HG03520 (cell line): ENCODE data around the gene WNT16.
A peak's percentile ranks its signal among the peaks of the same experiment; 100 is the strongest.

Experiments
- ATAC-seq: cut with Tn5 transposase; IDR thresholded peaks from one replicate; pipeline ENCODE4 v1.9.1; 2021; ENCODE audit warnings: mild to moderate bottlenecking, moderate library complexity; ENCODE audit not compliant: unreplicated experiment

The WNT16 gene

DNA sequence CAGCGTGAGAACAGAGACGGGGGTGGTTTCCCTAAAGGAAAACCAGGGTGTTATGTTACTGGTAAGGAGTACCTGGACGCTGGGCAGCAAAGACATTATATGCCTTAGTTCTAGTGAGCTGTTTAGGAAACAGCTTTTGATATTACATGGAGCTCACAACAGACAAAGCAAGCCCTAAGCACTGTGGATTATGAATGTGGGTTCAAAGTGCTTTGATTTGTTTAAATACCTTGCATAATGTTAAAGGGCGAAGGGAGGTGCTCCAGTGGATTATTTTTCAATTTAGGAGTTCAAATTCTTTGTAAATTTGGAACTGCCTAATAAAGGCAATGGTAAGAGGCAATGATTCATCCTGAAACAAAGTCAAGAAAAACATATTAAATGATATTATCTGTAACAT, 13.8 kb downstream of the WNT16 start:
- no peak for ATAC-seq

DNA sequence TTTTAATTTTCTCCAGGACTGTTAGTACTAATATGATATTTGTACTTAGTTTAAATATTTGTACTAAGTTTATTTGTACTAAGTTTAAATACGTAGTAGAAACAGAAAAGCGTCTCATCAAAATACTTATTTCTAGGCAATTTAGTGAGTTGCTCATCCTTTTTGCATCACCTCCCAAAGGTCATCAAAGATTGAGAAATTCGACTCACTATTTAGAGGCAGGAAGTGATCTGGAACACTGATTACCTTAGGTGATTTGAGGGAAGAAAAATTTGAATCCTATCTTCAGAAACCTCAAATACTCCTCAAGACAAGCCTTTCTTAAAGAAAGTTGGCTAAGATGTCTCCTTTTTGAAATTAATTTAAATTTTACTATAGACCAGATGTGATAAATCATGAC, 14.5 kb downstream of the WNT16 start:
- no peak for ATAC-seq

DNA sequence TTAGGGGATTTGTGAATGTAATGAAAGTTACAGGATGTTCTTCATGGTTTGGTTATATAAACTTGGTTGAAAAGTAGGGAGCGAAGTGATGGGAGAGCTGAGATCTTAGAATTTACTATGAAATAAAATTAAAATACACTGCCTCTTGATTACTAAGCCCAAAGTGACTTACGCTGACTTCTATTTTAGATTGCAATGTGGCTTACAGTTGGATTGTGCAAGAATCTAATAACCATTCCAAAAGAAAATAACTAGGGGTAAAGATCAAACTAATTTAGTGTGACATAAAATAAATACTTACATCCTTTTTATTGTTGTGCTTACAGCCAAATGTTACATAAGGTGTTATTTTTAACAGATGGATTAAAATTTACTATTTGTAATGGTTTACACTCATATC, 15.3 kb downstream of the WNT16 start:
- ATAC-seq: no peak

DNA sequence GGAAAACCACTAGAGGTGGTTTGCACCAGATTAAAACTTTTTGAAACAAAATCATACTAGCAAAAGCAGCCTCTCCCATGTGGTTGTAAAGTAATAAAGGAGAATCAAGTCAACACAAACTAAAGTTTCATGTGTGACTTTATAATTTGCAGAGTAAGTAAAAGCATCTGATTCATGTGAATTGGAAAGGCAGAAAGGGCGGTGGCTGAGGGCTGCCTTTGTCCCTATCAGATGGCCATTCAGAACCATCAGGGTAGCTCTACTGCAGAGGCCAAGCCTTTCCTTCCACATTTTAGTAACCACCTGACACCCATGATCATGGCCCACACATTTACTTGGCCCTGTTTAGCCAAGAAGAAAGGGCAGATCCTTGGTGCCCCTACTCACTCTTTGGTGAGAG, 15.7 kb downstream of the WNT16 start:
- no peak for ATAC-seq

DNA sequence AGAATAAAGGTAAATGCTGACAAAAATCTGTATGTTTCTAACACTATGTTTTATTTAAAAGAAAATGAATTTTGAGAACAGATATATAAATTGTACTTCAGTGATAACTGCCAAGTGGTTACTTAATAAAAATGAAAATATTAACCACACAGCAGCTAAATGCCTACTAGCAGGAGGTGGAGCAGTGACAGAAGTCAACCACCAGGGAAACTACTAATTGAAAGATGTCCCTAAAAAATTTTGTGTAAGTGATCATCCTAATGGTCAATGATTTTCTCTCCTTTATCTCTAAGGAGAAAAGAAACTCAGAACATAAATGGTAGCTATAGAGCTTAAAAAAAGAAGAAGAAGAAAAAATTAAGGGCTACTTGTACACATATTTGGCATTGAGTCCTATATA, 22.9 kb downstream of the WNT16 start:
- ATAC-seq: no peak

DNA sequence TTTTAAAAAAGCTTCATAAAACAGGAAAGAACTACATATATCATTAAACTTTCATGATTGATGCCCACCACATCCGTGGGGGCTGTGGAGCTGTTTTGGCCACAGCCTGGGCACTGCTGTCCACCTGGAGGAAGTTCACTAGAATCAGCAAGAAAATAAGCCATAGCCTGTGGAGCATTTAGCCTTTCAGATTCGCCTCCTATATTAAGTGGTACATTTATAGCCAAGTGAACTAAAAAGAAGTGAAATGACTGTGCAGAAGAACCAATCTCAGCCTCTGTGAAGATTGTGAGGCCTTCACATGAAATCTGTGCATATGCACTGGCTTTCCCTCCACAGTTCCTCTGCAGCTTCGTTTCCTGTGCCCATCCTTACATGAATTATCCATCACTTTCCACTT, 23.5 kb downstream of the WNT16 start:
- ATAC-seq: no peak

DNA sequence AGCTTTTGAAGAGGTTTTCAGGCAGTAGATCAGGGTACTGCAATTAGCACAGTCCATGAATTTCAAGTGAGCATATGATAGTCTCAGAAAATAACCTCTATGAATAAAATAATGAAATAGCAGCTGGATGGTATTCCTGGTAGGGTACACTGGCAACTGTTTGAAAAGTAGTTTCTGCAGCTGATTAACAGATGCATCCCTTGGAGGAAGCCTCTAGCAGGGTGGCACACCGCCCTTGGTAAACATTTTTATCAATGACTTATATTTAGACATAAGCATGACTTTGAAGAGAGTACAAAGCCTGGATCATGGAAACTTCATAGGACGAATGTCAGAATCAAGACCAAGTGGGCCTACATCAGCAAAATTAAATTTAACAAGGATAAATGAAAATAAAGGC, 26.8 kb downstream of the WNT16 start:
- ATAC-seq: no peak

DNA sequence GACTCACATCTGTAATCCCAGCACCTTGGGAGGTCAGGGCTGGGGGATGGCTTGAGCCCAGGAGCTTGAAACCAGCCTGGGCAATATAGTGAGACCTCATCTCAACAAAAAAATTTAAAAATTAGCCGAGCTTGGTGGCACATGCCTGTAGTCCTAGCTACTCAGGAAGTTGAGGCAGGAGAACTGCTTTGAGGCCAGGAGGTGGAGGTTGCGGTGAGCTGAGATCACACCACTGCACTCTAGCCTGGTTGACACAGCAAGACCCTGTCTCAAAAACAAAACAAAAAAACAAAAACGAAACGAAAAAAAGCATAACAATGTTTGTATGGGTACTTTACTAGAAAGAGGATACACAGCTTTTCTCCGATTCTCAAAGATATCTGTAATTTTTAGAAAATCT, 31.8 kb downstream of the WNT16 start:
- no peak for ATAC-seq

DNA sequence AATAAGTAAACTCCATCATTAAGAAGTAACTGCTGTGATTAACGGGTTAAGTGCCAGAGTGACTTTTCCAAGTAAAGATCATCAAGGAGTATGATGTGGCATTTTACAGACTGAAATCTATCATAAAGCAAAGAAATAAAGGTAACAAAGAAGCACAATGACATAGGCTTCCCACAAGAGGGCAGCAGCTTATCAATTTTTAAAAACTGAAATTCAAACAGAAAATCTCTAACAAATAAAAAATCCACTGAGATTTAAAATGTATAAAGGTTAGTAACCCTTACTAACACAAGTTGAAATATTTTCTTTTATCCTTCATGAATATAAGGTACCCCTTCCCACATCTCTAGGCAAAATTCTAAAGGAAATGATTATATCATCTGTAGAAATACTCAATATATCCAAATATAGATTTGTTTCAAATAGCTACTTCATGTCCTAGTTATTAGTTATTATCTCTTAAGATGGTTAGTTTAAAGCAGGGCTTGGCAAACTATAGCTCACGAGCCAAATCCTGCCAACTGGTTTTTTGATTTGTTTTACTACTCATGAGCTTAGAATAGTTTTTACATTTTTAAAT, 38.1 kb downstream of the WNT16 start:
- no peak for ATAC-seq

DNA sequence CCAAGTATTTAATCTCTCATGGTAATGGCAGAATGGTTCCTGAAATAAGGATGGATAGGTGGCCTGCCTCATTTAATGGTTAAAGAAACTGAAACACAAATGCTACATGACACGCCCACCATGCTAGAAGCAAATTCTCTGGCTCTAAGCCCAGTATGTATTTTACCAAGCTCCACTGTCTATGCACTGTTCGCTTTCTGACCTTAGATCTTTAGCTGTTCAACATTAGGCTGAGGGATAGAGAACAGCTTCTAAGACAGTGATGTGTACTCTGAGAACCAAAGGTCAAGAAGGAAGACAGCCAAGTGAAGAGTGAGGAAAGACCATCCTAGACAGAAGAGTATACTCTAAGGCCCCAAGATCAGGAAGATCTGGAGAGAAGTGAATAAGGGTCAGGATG, 40.7 kb downstream of the WNT16 start:
- ATAC-seq: no peak

DNA sequence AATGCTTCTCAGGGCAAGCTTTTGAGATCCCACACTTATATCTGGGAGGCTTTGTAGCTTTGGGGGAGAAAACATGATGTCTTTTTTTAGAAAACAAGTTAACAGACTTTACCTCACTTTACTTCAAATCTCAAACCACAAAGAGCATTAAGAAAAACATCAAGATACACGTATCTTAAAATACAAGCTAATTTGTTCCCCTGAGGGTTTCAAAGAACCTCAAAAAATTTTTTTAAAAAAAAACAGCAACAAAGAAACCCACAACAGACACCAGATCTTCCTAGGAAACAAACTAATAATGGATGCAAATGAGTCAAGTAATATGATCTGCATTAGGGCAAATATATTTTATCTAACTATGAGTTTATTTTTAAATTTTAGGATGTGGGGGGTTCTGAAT, 42.6 kb downstream of the WNT16 start:
- no peak for ATAC-seq

DNA sequence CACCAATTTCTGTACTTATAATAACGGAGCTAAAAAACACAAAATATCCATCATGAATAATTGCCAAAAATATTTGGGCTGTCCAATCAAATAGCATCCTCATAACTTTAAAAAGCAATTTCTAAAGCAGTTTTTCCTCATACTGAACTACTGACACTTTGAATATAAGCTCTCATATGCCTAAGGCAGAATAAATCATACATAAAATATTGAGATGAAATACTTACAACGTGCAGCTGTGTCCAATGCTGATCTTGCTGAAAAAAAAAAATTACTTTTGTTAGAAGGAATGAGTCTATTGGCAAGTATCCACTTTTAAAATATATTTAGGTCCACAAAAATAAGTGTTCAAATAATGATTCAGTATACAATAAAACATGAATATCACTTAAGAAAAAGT, 43.1 kb downstream of the WNT16 start:
- no peak for ATAC-seq

DNA sequence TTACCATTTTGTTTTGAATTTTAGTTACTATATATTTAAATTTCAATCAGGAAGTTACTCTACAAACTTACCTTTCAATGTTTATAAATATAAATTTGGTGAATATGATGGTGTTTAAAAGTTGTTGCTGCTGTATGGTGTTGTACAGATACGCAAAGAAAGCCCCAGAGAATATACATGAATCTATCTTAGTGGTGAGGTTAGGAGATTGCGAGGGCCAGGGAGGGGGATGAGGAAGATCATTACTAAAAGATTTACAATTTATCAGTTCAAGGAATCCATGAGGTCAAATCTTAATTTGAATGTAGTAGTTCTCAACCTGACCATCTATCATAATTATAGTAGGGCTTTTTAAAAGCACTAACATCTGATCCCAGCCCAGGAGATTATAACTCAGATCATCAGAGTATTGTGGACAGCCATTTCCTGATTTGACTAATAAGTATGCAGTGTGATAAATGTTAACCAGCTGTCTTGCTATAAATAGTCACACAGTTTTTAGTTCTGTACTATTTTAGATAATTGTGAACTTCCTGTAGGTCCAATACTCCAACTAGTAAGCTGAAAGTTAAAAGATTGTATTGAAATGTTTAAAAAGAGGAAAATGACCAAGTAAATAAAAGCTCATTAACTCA, 43.7 kb downstream of the WNT16 start:
- peak; percentile 94 for ATAC-seq

DNA sequence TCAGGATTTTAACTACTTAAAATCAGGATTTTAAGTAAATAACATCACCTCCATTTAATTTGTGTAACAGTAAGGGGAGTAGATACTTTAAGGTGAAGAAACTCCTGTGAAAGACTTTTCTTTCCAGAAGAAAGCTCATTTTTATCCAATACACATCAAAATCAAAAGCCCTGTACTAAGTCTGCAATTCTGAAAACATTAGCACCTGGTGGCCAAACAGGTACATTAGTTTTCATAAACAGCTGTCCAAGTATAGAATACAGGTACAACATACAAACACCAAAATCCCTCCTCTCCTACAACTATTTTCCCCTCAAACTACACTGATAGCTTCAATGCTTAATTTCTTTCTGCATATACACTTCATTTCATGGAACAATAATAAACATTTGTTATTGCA, 44.4 kb downstream of the WNT16 start:
- ATAC-seq: no peak

DNA sequence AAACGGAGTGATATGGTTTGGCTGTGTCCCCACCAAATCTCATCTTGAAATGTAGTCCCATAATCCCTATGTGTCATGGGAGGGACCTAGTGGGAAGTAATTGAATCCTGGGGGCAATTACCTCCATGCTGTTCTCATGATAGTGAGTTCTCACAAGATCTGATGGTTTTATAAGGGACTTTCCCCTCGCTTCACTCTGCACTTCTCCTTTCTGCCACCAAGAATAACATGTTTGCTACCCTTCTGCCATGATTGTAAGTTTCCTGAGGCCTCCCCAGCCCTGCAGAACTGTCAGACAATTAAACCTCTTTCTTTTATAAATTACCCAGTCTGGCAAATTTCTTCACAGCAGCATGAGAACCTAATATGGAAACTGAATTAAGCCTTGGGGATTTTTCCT, 48.2 kb downstream of the WNT16 start:
- no peak for ATAC-seq

DNA sequence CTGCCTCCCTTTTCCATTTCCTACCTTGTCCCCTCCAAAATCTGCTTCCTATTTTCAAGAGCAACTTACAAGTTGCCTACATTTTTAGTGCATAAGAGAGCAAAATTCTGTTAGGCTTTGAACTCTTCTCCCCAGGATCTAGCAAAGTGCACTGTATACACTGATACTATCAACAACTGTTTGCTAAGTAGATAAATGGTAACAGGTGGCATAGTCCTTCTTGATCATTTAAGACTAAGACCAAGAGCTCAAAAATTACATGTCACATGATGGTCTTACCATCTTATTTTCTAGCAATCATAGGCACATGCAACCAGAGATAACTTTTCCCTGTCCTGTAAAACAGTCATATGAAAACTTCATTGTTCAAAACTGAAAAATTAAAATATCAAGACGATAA, 51.1 kb downstream of the WNT16 start:
- ATAC-seq: no peak

DNA sequence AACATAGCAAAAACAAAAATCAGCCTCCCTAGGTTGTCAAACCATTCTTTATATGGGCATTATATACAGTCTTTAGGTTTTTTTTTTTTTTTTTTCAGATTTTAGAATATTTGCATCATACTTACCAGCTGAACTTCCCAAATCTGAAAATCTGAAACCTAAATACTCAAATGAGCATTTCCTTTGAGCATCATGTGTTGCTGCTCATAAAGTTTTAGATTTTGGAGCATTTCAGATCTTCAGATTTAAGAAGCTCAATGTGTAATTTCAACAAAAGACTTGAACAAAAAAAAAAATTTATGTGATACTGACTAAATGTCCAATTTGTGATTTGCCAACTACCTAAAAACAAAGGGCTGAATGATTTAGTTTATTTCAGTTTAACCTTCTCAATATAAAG, 53.7 kb downstream of the WNT16 start:
- no peak for ATAC-seq

DNA sequence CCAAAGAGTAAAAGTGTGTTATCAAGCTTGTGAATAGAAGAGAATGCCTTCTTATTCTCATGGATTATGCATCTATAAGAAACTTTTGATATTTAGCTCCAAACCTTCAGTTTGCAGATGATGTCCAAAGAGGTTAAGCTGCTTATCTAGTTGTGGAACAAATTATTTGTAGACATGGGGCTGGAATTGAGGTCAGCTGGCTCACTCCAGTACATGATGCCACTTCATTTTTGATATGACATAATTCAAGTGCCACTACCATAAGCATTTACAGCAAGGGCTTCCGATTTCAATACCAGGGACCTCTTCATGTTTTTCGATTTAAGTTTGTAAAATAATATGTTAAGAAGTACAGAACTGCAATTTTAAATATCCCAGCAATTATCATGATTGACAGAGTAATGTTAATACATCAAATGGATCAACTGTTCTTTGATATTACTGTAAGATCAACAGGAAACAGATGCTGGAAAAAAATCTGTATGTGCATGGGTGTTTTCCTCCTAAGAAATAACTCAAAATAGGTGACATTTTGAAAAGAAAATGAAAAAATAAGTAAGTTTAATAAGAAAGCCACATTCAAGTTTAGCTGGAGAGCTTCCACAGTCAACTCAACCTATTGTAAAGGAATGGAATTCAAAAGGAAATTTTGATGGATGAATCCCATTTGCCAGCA, 54.6 kb downstream of the WNT16 start:
- ATAC-seq: no peak

DNA sequence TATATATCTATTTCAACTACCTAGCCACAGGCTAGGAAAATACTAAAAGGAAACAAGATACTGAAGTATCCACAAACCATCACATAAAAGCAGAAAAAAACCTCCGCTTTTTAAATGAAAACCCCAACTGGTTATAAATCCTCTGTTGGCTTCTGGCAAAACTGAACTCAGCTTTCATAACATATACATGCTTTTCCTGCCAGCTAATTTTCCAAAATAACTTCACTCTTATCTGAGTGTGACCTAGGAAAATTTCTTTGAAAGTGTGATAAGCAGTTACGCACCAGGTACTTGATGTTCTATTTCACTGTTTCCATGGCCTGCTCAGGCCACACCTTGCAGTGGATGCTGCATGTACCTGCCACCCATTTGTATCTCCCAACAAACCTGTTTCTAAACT, 55.5 kb downstream of the WNT16 start:
- no peak for ATAC-seq

DNA sequence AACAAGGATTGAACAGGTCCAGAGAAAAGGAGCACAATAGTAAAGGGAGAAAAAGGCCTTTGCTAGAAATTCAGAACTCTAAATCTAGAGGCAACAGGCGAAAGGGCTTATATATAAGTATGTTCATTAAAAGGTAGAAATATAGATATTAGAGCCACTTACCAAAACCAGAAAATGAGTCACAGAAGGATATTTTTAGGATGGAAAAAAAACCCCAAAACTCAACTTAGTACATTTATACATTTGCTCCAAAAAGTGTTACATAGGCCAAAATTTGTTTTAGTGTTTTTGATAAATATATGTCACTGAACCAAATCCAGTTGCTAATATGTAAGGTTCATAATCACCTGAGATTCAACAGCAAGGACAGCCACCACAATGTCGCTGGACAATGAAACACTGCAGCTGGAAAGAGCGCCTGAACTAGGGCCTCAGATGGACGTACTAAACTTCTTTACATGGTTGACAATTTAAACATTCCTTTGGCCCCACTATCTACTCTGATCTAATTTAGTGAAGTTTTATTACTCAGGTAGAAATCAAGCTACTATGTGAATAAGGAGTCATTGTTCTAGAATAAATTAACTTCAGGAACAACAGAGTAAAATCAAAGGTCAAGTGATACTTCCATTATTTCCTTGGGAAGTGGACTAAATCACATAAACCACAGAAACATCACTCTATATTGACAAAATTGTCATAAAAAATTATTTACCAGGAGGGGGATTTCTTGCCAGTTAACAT, 56.4 kb downstream of the WNT16 start:
- ATAC-seq: no peak

DNA sequence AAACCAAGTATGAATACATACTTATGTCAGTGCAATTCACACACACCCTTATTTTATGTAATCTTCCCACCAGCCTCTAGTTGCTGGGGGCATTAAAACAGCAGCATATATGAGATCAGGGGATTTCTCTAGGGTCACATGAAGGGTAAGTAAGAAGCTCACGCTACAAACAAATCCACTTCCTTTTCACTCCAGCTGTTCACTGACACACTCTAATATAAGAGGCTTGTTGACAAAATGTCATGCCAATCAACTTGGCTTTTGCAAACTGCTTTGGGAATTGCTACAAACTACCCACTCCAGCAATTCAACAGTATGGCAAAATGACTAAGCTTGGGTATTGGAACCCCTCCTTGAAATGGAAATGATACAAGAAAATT, 57.0 kb downstream of the WNT16 start:
- peak; percentile 98 for ATAC-seq

DNA sequence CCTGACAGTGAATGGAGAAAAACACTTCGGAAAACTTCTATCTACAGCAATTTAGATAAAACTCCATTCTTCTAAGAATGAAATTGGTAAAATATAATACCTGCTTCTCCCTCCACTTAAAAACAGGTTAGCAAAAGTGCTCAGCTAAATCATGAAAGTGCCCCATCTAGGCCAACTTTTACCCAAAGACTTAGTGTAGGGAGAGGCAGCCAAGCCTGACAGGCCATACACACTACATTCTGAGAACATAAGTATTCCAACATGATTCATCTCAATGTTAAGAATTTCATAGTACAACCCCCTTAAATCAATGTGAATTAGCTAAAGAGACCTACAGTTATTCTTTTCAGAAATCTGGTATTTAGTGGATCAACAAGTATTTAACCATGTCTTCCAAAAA, 60.1 kb downstream of the WNT16 start:
- no peak for ATAC-seq
